ENCODE data around the gene SLC37A1.
"Not testable (repeated sequence)": the region's sequence is repeated elsewhere in the genome, so short reads cannot be mapped to it uniquely, and the experiment has no call there.

Gene SLC37A1

DNA sequence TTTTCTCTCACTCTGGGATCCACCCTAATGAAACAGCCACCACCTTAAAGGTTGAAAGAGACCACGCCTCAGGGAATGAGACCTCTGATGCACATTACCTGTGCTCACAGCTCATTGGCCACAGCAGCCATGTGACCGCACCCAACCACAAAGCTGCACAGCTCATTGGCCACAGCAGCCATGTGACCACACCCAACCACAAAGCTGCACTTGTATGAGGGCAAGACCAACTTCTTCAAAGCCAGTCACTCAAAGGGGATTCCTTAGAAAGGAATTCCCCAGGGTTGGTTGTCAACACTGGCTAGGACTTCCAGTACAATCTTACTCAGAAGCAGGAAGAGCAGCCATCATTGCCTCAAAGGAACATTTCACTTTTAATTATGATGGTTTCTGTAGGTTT, 96.2 kb downstream of the SLC37A1 start:
- H3K4me1 Mint-ChIP-seq: no peaks in the 10 kb centered on the region
- no peaks in the 10 kb centered on the region for H3K27me3 Mint-ChIP-seq (ENCODE audit: low read depth)
- no peaks in the 10 kb centered on the region for H3K36me3 Mint-ChIP-seq (ENCODE audit: low read depth)
- peaks cover 19% of the 10 kb centered on the region for H3K9me3 Mint-ChIP-seq
- no peak overlapping the region for H3K4me3 Mint-ChIP-seq
- H3K27ac Mint-ChIP-seq: no peak overlapping the region
- TF ChIP-seq, protein P1, sequence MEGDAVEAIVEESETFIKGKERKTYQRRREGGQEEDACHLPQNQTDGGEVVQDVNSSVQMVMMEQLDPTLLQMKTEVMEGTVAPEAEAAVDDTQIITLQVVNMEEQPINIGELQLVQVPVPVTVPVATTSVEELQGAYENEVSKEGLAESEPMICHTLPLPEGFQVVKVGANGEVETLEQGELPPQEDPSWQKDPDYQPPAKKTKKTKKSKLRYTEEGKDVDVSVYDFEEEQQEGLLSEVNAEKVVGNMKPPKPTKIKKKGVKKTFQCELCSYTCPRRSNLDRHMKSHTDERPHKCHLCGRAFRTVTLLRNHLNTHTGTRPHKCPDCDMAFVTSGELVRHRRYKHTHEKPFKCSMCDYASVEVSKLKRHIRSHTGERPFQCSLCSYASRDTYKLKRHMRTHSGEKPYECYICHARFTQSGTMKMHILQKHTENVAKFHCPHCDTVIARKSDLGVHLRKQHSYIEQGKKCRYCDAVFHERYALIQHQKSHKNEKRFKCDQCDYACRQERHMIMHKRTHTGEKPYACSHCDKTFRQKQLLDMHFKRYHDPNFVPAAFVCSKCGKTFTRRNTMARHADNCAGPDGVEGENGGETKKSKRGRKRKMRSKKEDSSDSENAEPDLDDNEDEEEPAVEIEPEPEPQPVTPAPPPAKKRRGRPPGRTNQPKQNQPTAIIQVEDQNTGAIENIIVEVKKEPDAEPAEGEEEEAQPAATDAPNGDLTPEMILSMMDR (IDR thresholded peaks at IDR 0.05; ENCODE audit: unreplicated experiment in 3 of 3): no peak

DNA sequence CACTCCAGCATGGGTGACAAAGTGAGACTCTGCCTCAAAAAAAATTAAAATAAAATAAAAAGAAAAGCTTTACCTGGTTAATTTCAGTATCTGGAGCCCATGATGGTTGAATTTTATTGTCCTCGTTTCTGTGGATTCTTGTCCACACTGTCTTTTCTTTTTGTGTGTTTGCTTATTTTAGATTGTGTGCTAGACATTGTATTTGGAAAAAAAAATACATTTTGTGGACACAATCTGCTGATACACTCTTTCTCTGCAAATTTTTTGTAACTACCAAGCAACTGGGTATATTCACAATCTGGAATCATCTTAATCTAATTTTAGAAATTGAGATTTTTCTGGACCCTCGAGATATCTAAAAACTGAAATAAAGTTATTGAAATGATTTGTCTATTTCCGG, 98.2 kb downstream of the SLC37A1 start:
- Mint-ChIP-seq H3K27ac (no peak overlapping the region), H3K9me3 (peaks cover 14% of the 10 kb centered on the region), H3K27me3 (ENCODE audit: low read depth) (no peaks in the 10 kb centered on the region), H3K4me1 (no peaks in the 10 kb centered on the region), H3K36me3 (ENCODE audit: low read depth) (no peaks in the 10 kb centered on the region), H3K4me3 (no peak overlapping the region)
- TF ChIP-seq, protein P1 (IDR thresholded peaks at IDR 0.05; ENCODE audit: unreplicated experiment in 3 of 3): no peak

DNA sequence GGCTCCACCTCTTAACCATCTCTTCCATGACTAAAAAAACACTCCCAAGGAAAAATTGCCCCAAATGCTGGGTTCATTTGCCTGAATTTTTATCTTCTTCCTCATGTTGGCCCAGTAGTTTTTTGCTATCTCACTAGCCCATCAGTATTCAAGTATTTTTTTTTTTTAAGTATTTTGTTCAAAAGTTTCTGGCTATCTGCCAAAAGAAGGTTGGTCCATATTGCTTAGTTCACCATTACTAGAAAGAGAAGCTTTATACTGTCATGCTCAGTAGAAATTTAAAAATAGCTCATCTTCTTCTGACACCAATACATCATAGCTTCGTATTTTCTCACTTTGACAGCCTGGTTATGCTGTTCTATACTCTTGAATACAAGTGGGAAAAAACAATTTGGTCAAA, 98.7 kb downstream of the SLC37A1 start:
- Mint-ChIP-seq H3K4me3 (no peak overlapping the region), H3K36me3 (ENCODE audit: low read depth) (no peaks in the 10 kb centered on the region), H3K27ac (no peak overlapping the region), H3K9me3 (peaks cover 14% of the 10 kb centered on the region), H3K4me1 (no peaks in the 10 kb centered on the region), H3K27me3 (ENCODE audit: low read depth) (no peaks in the 10 kb centered on the region)
- TF ChIP-seq, protein P1 (IDR thresholded peaks at IDR 0.05; ENCODE audit: unreplicated experiment in 3 of 3): no peak

DNA sequence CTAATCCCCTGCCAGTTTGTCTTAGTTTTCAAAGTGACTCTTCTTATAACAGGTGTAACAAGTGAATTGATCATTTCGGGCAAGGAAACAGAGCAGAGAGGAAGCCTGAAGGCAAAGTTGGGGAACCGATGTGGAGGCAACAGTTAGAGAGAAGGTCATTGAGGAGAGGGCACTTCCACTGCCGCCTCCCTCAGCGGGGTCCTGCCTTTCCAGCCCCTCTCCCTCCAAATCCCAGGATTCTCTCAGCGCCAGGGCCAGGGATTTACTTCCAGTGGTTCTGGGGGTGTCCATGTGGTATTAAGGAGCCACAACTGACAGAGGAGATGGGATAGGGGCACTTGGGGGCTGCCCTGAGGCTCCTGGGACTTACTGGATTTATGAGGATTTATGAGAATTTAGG, 100.1 kb downstream of the SLC37A1 start:
- no peaks in the 10 kb centered on the region for H3K36me3 Mint-ChIP-seq (ENCODE audit: low read depth)
- H3K4me1 Mint-ChIP-seq: peaks cover 7% of the 10 kb centered on the region
- no peaks in the 10 kb centered on the region for H3K27me3 Mint-ChIP-seq (ENCODE audit: low read depth)
- TF ChIP-seq, protein P1 (IDR thresholded peaks at IDR 0.05; ENCODE audit: unreplicated experiment in 3 of 3): no peak
- peaks cover 12% of the 10 kb centered on the region for H3K9me3 Mint-ChIP-seq
- peak overlapping the region in 1 of 3 experiments; percentile 20 for H3K27ac Mint-ChIP-seq
- H3K4me3 Mint-ChIP-seq: no peak overlapping the region

DNA sequence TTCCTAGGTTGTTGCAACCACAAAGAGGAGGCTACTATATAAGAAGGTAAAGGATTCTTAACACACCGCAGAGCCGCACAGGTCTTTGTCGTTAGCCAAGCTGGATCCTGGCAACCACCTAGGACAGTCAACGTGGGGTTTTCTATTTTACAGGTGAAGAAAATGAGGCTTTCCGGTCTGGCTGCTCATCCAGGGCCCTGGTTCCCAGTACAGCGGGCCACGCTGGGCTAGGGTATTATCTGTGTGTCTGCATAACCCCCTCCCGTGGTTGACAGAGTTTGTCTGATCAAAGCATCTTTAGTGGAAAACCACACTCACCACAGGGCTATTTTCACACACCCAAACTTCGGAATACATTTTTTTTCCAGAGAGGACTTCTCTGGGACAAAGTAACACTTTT, 100.7 kb downstream of the SLC37A1 start:
- Mint-ChIP-seq H3K4me1 (peaks cover 13% of the 10 kb centered on the region), H3K36me3 (ENCODE audit: low read depth) (no peaks in the 10 kb centered on the region), H3K4me3 (no peak overlapping the region), H3K27me3 (ENCODE audit: low read depth) (peaks cover 4% of the 10 kb centered on the region), H3K27ac (no peak overlapping the region), H3K9me3 (peaks cover 9% of the 10 kb centered on the region)
- TF ChIP-seq, protein P1 (IDR thresholded peaks at IDR 0.05; ENCODE audit: unreplicated experiment in 3 of 3): no peak

DNA sequence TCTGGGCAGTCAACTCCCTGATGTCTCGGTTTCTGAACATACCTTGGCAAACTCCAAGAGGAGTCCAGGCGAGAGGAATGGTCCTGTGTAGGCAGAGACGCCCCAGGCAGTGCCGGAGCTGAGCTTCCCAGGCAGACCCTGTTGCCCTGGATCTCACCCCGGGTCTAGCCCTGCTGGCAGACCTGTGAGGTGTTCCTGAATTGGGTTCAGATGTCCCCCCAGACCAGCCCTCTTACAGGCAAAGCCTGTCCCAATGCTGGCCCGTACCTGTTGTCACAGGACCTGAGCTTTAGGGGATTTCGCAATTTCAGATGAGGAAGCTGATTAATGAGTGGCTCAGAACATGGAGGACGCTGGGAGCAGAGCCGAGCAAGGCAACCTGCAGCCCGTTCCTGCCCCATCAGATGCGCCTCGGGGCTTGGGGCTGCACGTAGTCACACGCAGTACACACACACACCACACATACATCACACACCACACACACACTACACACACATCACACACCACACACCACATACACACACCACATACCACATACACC, 101.2 kb downstream of the SLC37A1 start:
- H3K4me3 Mint-ChIP-seq: no peak overlapping the region
- H3K9me3 Mint-ChIP-seq: peaks cover 9% of the 10 kb centered on the region
- H3K27ac Mint-ChIP-seq: no peak overlapping the region
- H3K36me3 Mint-ChIP-seq (ENCODE audit: low read depth): no peaks in the 10 kb centered on the region
- TF ChIP-seq, protein P1 (IDR thresholded peaks at IDR 0.05; ENCODE audit: unreplicated experiment in 3 of 3): no peak
- H3K27me3 Mint-ChIP-seq (ENCODE audit: low read depth): peaks cover 5% of the 10 kb centered on the region
- H3K4me1 Mint-ChIP-seq: peaks cover 15% of the 10 kb centered on the region

DNA sequence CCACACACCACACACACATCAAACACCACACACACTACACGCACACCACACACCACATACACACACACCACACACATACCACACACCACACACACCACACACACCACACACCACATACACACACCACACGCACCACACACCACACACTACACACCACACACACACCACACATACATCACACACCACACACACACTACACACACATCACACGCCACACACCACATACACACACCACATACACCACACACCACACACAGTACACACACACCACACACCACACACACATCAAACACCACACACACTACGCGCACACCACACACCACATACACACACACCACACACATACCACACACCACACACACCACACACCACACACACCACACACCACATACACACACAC, 101.7 kb downstream of the SLC37A1 start:
- not testable (repeated sequence) for H3K9me3 Mint-ChIP-seq

More for the DNA sequence above, 101.7 kb downstream of the SLC37A1 start:
- H3K27ac Mint-ChIP-seq; H3K4me3 Mint-ChIP-seq; H3K36me3 Mint-ChIP-seq (ENCODE audit: low read depth); H3K27me3 Mint-ChIP-seq (ENCODE audit: low read depth): not testable (repeated sequence)
- H3K4me1 Mint-ChIP-seq: peaks cover 15% of the 10 kb centered on the region
